Measurements from ENCODE around the gene ZBTB39. TPM values are rescaled to one million over a fixed set of nuclear protein-coding genes. Genes with fewer than 3 reads are reported as not detected.
A peak's percentile ranks its signal among the peaks of the same experiment; 100 is the strongest.
"Not testable (repeated sequence)": the region's sequence is repeated elsewhere in the genome, so short reads cannot be mapped to it uniquely, and the experiment has no call there.

The ZBTB39 gene
- 1 to 10 TPM; 5.2 to 6.1 (median 6.1) TPM for total RNA-seq

DNA sequence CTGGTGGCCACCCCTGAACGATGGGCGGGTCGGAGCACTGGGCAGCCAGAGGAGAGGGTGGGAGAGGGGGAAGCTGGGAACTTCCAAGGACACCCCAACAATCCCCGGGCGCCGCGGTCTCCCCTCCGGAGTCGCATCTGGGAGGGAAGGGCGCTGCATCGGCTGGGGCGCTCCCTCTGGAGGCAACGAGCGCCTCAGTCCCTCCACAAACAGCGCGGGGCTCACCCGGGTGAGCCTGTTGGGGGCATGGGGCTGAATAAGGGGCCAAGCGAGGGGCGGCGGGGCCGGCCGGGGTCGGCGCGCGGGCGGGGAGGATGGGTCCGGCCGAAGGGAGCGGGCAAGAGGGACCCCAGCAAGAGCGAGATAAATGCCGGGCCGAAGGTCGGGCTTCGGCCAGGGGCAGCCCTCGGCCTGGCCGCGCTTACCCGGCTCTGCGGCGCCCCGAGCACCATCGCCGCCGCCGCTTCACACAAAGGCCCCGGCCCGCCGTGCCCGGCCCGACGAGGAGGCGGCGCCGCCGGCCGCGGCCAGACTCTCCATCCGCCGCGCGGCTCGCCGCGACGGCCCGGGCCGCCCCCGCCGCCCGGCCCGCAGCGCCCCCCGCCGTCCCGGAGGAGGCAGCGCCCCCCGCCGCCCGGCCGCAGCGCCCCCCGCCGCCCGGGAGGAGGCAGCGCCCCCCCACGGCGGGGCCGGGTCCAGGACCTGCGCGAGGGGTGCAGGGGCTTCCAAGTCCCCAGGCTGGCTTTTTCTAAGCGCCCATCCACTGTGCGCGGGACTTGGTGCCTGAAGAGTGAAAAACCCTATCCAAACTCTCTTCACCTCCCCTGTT, at the start of gene ZBTB39:
Gene ZBTB39, minus strand, starts transcription at position 567 of the 829 bp plus-strand sequence. CDS start 1,629 bp downstream, outside the sequence.
- WGBS, 2 donors, result 1% methylated on average over 10 to 30 of the region's 94 CpGs
- DNase-seq (ENCODE audit: low spot score in 2 of 2), result no peak
- intact Hi-C loops (cut with DNase I; ENCODE audit: low total_unique reads), result loop anchor here (5.0 to 10.0 kb wide), 2 partner anchors 61 to 179 kb away; no protein-coding TSS in a partner anchor
- H3K4me3 ChIP-seq (ENCODE audit: low read depth, poor library complexity, severe bottlenecking), result peak within 1 kb of the TSS; percentile 86
- TF ChIP-seq POLR2A (IDR thresholded peaks at IDR 0.05) (no peak), CTCF (IDR thresholded peaks at IDR 0.05) (no peak)

GRCh38 chr12:57055824-57056223, 49.5 kb upstream of the ZBTB39 start:
- no peak for DNase-seq (ENCODE audit: low spot score in 2 of 2)
- TF ChIP-seq CTCF (IDR thresholded peaks at IDR 0.05), result no peak
- WGBS, 2 donors, result 23 to 38% methylated on average over 3 of the region's 3 CpGs
- intact Hi-C loops (cut with DNase I; ENCODE audit: low total_unique reads), result loop anchor here (5.0 kb wide), 1 partner anchor 44 kb away; no protein-coding TSS in a partner anchor
- no peak overlapping the region for H3K4me3 ChIP-seq (ENCODE audit: low read depth, poor library complexity, severe bottlenecking)

- H3K4me3 ChIP-seq (ENCODE audit: low read depth, poor library complexity, severe bottlenecking); intact Hi-C loops (cut with DNase I; ENCODE audit: low total_unique reads); DNase-seq (ENCODE audit: low spot score in 2 of 2): not testable (repeated sequence)
- 96 to 98% methylated on average over 4 of the region's 4 CpGs for WGBS, 2 donors
Observed at GRCh38 chr12:57053901-57054300, 47.6 kb upstream of the ZBTB39 start.

GRCh38 chr12:57053146-57053545, 46.8 kb upstream of the ZBTB39 start:
- intact Hi-C loops (cut with DNase I; ENCODE audit: low total_unique reads); H3K4me3 ChIP-seq (ENCODE audit: low read depth, poor library complexity, severe bottlenecking); DNase-seq (ENCODE audit: low spot score in 2 of 2): not testable (repeated sequence)
- WGBS, 2 donors, result 98 to 100% methylated on average over 4 of the region's 4 CpGs

DNA sequence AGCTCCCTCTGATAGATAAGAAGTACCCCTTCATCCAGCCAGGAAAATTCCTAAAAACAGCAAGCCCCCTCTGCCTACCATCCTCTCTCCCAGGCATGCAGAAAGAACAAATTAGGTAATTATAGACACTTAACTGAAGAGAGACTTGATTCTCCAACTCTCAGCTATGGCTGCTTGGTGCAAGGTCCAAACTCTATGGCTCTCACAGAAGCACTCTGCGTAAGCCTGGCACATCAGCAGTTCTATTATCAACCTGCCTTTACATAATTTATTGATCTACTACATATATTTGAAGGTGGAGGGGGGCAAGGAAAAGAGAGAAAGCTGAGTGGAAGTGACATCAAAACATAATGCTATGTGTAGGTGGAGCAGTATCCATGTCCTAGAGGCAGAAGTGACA, 44.7 kb upstream of the ZBTB39 start:
- intact Hi-C loops (cut with DNase I; ENCODE audit: low total_unique reads), result no loop called here
- TF ChIP-seq CTCF (IDR thresholded peaks at IDR 0.05), result no peak
- no peak for TF ChIP-seq POLR2A (IDR thresholded peaks at IDR 0.05)
- DNase-seq (ENCODE audit: low spot score in 2 of 2), result no peak
- 76 to 100% methylated on average over 1 of the region's 1 CpG for WGBS, 2 donors
- H3K4me3 ChIP-seq (ENCODE audit: low read depth, poor library complexity, severe bottlenecking), result no peak overlapping the region

DNA sequence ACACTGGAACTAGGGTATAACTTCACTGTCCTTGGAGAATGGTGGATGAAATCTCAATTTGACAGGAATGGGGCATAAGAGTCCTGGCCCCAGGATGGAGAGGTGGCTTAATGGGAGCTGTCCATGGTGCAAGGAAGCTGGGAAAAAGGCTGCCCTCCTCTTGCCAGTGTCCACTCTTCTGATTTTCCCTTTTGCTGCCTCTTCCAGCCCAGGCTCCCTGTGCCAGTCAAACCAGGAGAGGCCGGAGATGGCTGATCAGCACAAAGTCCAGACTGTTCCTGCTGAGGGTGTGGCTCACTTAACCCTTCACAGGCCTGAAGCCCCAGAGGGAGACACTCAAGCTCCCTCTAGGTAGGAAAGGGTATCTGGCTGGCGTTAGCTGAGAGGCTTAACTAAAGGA, 43.5 kb upstream of the ZBTB39 start, which contains the start of gene MYO1A:
Gene MYO1A, minus strand, starts transcription at position 240 of the 400 bp plus-strand sequence. CDS start 1,806 bp downstream, outside the sequence.
- WGBS, 2 donors, result 31 to 41% methylated on average over 2 of the region's 2 CpGs
- H3K4me3 ChIP-seq (ENCODE audit: low read depth, poor library complexity, severe bottlenecking), result no peak within 1 kb of the TSS
- DNase-seq (ENCODE audit: low spot score in 2 of 2), result no peak
- intact Hi-C loops (cut with DNase I; ENCODE audit: low total_unique reads), result no loop called here
- TF ChIP-seq POLR2A (IDR thresholded peaks at IDR 0.05), result no peak
- no peak for TF ChIP-seq CTCF (IDR thresholded peaks at IDR 0.05)

GRCh38 chr12:57049119-57049446, 42.7 kb upstream of the ZBTB39 start:
- no peak for DNase-seq (ENCODE audit: low spot score in 2 of 2)
- TF ChIP-seq POLR2A (IDR thresholded peaks at IDR 0.05) (no peak), CTCF (IDR thresholded peaks at IDR 0.05) (no peak)
- WGBS, 2 donors, result 70 to 75% methylated on average over 4 of the region's 4 CpGs

More at GRCh38 chr12:57049119-57049446, 42.7 kb upstream of the ZBTB39 start:
- intact Hi-C loops (cut with DNase I; ENCODE audit: low total_unique reads), result no loop called here
- H3K4me3 ChIP-seq (ENCODE audit: low read depth, poor library complexity, severe bottlenecking), result no peak overlapping the region

All from lower leg skin (tissue), 4 donors.